ENCODE results near the gene EZH2.

EZH2 gene

DNA sequence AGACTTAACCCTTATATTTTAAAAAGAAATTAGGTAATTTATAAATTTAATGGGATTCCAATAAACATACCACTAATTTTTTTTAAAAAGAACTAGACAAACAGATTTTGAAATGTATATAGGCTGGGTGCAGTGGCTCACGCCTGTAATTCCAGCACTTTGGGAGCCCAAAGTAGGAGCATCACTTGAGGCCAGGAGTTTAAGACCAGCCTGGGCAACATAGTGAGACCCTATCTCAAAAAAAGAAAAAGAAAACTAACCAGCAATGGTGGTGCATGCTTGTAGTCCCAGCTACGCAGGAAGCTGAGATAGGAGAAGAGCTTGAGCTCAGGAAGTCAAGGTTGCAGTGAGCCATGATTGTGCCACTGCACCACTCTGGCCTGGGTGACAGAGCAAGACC, 62.7 kb downstream of the EZH2 start:
- no peak overlapping the region for H3K4me3 ChIP-seq (replicated peaks; ENCODE audit: low read depth, low read length)
- TF ChIP-seq, protein P1, sequence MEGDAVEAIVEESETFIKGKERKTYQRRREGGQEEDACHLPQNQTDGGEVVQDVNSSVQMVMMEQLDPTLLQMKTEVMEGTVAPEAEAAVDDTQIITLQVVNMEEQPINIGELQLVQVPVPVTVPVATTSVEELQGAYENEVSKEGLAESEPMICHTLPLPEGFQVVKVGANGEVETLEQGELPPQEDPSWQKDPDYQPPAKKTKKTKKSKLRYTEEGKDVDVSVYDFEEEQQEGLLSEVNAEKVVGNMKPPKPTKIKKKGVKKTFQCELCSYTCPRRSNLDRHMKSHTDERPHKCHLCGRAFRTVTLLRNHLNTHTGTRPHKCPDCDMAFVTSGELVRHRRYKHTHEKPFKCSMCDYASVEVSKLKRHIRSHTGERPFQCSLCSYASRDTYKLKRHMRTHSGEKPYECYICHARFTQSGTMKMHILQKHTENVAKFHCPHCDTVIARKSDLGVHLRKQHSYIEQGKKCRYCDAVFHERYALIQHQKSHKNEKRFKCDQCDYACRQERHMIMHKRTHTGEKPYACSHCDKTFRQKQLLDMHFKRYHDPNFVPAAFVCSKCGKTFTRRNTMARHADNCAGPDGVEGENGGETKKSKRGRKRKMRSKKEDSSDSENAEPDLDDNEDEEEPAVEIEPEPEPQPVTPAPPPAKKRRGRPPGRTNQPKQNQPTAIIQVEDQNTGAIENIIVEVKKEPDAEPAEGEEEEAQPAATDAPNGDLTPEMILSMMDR (IDR thresholded peaks at IDR 0.05; ENCODE audit: low read depth, low read length, missing control alignments), result no peak

DNA sequence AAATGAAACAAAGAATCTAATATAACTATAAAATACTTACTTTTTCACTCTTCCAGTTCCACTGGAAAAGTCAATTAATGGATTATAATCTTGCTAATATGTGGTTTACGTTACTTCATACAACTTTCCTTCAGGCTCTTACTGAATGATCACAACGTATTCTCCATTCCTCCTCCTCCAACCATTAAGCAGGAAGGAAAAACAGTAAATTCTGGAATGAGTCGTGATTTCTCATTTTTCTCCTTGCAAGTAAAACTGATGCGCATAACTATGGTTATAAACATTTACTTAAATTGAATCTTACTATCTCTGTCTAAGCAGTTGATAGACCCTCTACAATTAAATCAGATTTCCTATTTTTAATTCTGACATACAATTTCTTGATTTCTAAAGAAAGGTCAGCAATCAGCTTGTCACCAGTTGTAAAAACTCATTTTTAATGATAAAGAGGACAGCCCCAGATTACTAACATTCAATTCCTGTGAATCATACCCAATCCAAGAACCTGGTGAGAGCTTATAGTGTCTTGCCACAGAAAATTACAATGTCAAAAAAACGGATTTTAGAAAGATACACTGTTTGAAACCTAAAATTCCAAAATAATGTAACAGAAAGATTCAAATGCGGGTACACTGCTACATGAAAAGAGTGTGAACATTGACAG, 64.3 kb downstream of the EZH2 start:
- DNase-seq (ENCODE audit: extremely low read depth, low read depth), result no peak
- TF ChIP-seq, protein P1 (IDR thresholded peaks at IDR 0.05; ENCODE audit: low read depth, low read length, missing control alignments), result no peak
- no peak overlapping the region for H3K4me3 ChIP-seq (replicated peaks; ENCODE audit: low read depth, low read length)

More for the DNA sequence above, 62.7 kb downstream of the EZH2 start:
- DNase-seq (ENCODE audit: extremely low read depth, low read depth), result no peak

DNA sequence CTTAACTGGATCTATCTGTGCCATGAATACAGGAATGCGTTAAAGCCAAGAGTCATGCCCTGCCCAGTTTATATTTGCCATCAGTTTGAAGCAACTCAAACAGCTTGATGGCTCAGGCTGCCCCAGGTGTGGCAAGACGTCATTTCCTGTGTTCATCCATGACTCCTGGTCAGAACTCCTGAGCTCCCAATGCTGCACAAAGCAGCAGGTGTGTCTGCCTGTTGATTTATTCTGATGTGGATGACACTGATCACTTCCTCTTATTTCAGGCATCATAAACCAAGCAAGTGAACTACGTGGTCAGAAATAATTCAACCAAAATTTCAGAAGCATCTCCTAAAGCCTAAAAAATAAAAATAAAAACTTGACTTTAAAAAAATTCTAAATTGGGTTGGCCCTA, 68.5 kb downstream of the EZH2 start:
- no peak for DNase-seq (ENCODE audit: extremely low read depth, low read depth)
- no peak overlapping the region for H3K4me3 ChIP-seq (replicated peaks; ENCODE audit: low read depth, low read length)
- TF ChIP-seq, protein P1 (IDR thresholded peaks at IDR 0.05; ENCODE audit: low read depth, low read length, missing control alignments), result no peak

DNA sequence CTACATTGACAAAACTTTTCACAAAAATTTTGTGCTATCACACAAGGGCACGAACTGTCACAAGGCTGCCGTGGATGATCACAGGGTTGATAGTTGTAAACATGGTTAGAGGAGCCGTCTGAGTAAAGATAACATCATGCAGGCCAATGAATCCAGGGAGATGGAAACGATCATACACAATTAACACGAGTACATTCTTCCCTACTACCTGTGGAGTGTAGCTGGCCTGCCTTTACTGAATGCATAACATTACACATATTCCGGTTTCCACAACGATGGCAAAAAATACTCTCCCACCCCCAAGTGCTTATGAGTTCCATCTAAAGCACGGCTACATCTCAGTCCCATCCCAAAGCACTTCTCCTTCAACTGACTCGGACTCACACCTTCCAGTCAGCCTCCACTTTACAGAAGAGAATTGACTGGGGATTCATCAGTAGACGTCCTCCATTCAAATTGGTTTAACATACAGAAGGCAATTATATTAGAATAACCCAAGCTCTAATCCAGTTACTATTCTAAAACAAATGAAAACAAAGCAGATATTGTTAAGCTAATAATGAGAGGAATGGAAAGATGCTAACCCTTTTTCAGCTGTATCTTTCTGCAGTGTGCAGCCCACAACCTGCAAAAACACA, 69.0 kb downstream of the EZH2 start:
- no peak for DNase-seq (ENCODE audit: extremely low read depth, low read depth)
- TF ChIP-seq, protein P1 (IDR thresholded peaks at IDR 0.05; ENCODE audit: low read depth, low read length, missing control alignments), result no peak
- H3K4me3 ChIP-seq (replicated peaks; ENCODE audit: low read depth, low read length), result no peak overlapping the region

DNA sequence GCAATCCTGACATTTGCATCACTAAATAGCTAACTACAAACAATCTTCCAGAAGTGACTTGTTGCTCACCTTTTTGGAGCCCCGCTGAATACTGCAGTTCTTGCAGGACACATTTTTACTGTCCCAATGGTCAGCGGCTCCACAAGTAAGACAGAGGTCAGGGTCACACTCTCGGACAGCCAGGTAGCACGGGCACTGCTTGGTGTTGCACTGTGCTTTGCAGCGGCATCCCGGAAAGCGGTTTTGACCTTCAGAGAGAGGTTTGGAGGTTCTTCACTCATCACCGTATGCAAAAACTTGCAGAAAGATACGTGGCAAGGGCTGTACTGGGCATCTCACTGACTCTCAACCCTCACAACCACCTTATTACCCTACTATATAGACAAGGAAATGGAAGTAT, 70.2 kb downstream of the EZH2 start:
- no peak for DNase-seq (ENCODE audit: extremely low read depth, low read depth)
- H3K4me3 ChIP-seq (replicated peaks; ENCODE audit: low read depth, low read length), result no peak overlapping the region
- TF ChIP-seq, protein P1 (IDR thresholded peaks at IDR 0.05; ENCODE audit: low read depth, low read length, missing control alignments), result no peak

DNA sequence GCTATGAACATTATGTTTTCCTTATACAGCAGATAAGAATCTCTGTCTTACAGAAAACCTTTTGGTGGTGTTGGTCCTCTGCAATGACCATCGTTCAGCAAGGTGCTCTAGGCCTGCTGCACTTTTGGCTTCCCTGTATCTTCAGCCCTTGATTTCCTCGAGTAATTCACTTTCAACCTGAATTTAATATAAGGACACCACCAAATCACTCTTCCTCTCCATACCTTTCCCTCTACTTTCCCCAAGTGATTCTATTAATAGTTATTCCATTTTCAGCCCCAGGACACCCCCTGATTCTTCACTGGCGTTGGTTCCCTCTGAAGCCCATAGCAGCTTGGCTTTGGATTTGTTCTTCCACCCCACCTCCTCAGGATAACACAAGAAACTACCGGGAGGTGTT, 72.2 kb downstream of the EZH2 start:
- no peak overlapping the region for H3K4me3 ChIP-seq (replicated peaks; ENCODE audit: low read depth, low read length)
- TF ChIP-seq, protein P1 (IDR thresholded peaks at IDR 0.05; ENCODE audit: low read depth, low read length, missing control alignments), result no peak
- DNase-seq (ENCODE audit: extremely low read depth, low read depth), result no peak

All from HFF-Myc (cell line).